Thyroid gland (tissue), 4 donors: ENCODE results near the gene PDLIM1.

Experiments
- POLR2A ChIP-seq, 2 donors: fragments of 450-650 bp; IDR thresholded peaks; one replicate each; pipeline ENCODE4 v1.6.1; 2017; ENCODE audit warnings: antibody characterized with exemption in 2 of 2, mild to moderate bottlenecking in 2 of 2, moderate library complexity in 1 of 2
- TF ChIP-seq, protein P1 (sequence below), 6 experiments: fragments of 200-600 bp in 3 of 6; fragments of 450-650 bp in 3 of 6; sonication (generic) in 3 of 6; IDR thresholded peaks; one replicate each; pipeline ENCODE4 v1.5.1; 2016 to 2019; ENCODE audit warnings: antibody characterized with exemption in 6 of 6, mild to moderate bottlenecking in 2 of 6, inconsistent platforms in 1 of 6, moderate library complexity in 1 of 6

DNA sequence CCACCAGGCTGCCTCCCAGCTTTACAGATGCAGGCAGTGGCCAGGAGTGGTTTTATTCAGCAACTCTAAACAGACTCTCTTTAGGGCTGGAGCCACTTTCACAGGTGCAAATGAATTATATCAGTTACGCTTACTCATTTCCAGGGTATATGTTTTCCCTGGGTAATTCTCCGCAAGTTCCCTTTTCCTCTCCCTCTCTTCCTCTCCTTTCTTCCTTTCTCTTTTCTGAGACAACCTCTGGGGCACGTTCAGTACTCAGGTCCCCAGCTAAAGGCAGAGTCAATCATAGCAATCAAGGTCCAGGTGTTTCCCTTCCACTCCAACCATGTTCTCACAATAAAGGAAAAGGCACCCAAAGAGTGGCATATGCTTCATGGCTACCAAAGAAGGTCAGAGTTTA lies 41.3 kb downstream of the PDLIM1 start:
- TF ChIP-seq POLR2A (IDR thresholded peaks at IDR 0.05) = no peak
- TF ChIP-seq, protein P1, sequence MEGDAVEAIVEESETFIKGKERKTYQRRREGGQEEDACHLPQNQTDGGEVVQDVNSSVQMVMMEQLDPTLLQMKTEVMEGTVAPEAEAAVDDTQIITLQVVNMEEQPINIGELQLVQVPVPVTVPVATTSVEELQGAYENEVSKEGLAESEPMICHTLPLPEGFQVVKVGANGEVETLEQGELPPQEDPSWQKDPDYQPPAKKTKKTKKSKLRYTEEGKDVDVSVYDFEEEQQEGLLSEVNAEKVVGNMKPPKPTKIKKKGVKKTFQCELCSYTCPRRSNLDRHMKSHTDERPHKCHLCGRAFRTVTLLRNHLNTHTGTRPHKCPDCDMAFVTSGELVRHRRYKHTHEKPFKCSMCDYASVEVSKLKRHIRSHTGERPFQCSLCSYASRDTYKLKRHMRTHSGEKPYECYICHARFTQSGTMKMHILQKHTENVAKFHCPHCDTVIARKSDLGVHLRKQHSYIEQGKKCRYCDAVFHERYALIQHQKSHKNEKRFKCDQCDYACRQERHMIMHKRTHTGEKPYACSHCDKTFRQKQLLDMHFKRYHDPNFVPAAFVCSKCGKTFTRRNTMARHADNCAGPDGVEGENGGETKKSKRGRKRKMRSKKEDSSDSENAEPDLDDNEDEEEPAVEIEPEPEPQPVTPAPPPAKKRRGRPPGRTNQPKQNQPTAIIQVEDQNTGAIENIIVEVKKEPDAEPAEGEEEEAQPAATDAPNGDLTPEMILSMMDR (IDR thresholded peaks at IDR 0.05) = no peak
